ENCODE measurements around the gene FMNL3. TPM values are rescaled to one million over a fixed set of nuclear protein-coding genes. Genes with fewer than 3 reads are reported as not detected.

FMNL3 gene
- total and polyA plus RNA-seq, 8 donors, result 2.1 to 28.5 (median 8.3) TPM

DNA sequence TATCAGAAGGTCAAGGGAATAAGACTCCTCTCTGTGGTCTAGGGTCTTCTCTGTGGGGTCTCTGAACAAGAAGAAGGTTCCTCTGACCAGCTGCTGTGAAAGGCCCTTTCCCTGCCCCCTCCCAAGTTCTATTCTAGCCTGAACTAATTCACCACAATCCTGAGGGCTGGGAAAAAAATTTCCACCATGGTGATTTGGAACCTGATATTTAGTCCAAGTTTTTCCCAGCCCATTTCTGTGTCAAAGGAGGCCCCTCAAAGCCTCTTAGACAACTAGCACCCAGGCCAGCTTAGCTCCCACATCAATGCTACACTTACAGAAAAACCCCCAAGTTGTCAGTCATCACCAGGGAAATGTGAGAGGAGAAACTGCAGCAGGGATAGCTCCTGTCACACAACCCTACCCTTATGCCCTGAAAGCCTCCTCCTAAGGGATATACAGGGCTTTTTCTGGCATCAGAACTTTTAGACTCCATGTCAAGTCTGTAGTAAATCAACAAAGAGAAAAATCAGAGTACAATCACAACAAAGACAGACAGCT, 4.5 kb downstream of the FMNL3 start:
- no peaks in the 10 kb centered on the region for H3K9me3 ChIP-seq
- TF ChIP-seq POLR2A (IDR thresholded peaks at IDR 0.05) (no peak), EP300 (IDR thresholded peaks at IDR 0.05) (no peak), POLR2AphosphoS5 (IDR thresholded peaks at IDR 0.05) (no peak)
- TF ChIP-seq, protein P1, sequence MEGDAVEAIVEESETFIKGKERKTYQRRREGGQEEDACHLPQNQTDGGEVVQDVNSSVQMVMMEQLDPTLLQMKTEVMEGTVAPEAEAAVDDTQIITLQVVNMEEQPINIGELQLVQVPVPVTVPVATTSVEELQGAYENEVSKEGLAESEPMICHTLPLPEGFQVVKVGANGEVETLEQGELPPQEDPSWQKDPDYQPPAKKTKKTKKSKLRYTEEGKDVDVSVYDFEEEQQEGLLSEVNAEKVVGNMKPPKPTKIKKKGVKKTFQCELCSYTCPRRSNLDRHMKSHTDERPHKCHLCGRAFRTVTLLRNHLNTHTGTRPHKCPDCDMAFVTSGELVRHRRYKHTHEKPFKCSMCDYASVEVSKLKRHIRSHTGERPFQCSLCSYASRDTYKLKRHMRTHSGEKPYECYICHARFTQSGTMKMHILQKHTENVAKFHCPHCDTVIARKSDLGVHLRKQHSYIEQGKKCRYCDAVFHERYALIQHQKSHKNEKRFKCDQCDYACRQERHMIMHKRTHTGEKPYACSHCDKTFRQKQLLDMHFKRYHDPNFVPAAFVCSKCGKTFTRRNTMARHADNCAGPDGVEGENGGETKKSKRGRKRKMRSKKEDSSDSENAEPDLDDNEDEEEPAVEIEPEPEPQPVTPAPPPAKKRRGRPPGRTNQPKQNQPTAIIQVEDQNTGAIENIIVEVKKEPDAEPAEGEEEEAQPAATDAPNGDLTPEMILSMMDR (IDR thresholded peaks at IDR 0.05), result no peak
- peaks cover 0 to 67% (median 48%) of the 10 kb centered on the region in 4 donors for H3K4me1 ChIP-seq
- intact Hi-C loops (cut with DNase I; ENCODE audit: low total_unique reads), result no loop called here
- DNase-seq, result no peak
- peak overlapping the region in 3 of 5 donors; percentile 17 to 44 (median 26) for H3K27ac ChIP-seq
- H3K36me3 ChIP-seq, result no peaks in the 10 kb centered on the region
- no peak overlapping the region for H3K4me3 ChIP-seq
- H3K27me3 ChIP-seq, result no peaks in the 10 kb centered on the region

DNA sequence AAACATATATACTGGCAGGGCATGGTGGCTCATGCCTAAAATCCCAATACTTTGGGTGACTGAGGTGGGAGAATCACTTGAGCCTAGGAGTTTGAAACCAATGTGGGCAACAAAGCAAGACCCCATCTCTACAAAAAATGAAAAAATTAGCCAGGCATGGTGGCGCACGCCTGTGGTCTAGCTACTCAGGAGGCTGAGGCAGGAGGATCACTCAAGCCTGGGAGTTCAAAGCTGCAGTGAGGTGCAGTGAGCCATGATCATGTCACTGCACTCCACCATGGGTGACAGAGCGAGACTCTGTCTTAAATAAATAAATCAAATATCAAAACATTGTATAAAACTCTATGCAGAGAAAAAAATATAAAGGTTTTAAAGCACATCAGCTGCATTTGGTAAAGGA, 5.2 kb downstream of the FMNL3 start:
- Histone ChIP-seq H3K4me1 (peaks cover 0 to 64% (median 44%) of the 10 kb centered on the region in 4 donors), H3K4me3 (no peak overlapping the region), H3K36me3 (no peaks in the 10 kb centered on the region), H3K27me3 (no peaks in the 10 kb centered on the region), H3K27ac (peak overlapping the region in 1 of 5 donors; percentile 44), H3K9me3 (no peaks in the 10 kb centered on the region)
- intact Hi-C loops (cut with DNase I; ENCODE audit: low total_unique reads), result no loop called here
- DNase-seq, result no peak
- WGBS, 5 donors, result 90 to 96% (median 93%) methylated on average over 3 of the region's 3 CpGs
- TF ChIP-seq POLR2AphosphoS5 (IDR thresholded peaks at IDR 0.05), result no peak
- TF ChIP-seq POLR2A (IDR thresholded peaks at IDR 0.05), result no peak
- TF ChIP-seq, protein P1 (IDR thresholded peaks at IDR 0.05), result no peak
- TF ChIP-seq EP300 (IDR thresholded peaks at IDR 0.05), result no peak

DNA sequence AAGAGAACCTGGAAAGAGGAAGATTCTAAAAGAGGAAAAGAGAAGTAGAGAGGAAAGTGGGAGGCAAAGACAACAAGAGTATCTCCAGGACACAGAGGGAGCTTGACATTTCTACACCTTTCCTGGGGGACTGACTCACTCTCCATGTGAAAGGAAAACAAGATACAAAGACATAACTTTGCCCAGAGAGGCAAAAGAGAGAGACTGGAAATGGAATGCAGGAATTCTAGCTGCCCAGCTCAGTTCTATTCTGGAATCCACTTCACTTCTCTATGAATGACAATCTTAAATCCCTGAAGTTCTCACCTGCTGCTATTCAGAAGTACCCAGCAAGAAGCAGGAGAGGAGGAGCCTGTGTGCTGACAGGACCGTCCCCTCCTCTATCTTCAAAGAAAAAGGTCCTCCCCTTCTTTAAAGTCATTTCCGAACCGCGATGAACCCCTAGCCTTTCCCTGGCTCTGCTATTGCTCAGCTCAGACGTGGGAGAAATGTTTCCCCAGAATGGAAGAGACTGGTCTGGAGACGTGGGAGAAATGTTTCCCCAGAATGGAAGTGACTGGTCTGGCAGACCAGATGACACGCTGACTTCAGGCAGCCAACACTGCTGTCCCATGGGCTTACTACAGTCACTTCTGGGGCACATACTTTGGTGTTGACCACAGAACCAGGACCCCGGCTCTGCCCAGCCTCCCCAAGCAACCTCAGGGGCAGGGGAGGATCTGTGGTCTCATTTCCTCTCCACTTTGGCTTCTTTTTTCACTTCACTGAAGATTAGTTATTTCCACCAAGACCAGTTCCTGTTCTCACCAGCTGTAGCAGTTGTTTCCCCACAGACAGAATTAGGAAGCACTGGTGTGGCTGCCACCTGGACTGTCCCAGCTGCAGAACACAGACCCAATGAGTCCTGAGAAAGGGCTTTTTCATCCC, 8.3 kb downstream of the FMNL3 start:
- H3K36me3 ChIP-seq, result no peaks in the 10 kb centered on the region
- H3K4me1 ChIP-seq, result peaks cover 0 to 35% (median 25%) of the 10 kb centered on the region in 4 donors
- no peak for TF ChIP-seq EP300 (IDR thresholded peaks at IDR 0.05)
- no peak for TF ChIP-seq POLR2A (IDR thresholded peaks at IDR 0.05)
- TF ChIP-seq, protein P1 (IDR thresholded peaks at IDR 0.05), result no peak
- TF ChIP-seq POLR2AphosphoS5 (IDR thresholded peaks at IDR 0.05), result no peak
- H3K4me3 ChIP-seq, result peak overlapping the region in 2 of 4 donors; percentile 5 to 7
- H3K27me3 ChIP-seq, result no peaks in the 10 kb centered on the region
- intact Hi-C loops (cut with DNase I; ENCODE audit: low total_unique reads), result no loop called here
- no peaks in the 10 kb centered on the region for H3K9me3 ChIP-seq
- H3K27ac ChIP-seq, result peak overlapping the region; percentile 42 to 76 (median 61)
- 21 to 45% (median 38%) methylated on average over 8 of the region's 8 CpGs for WGBS, 5 donors
- peak in 1 of 2 donors; percentile 53 for DNase-seq

DNA sequence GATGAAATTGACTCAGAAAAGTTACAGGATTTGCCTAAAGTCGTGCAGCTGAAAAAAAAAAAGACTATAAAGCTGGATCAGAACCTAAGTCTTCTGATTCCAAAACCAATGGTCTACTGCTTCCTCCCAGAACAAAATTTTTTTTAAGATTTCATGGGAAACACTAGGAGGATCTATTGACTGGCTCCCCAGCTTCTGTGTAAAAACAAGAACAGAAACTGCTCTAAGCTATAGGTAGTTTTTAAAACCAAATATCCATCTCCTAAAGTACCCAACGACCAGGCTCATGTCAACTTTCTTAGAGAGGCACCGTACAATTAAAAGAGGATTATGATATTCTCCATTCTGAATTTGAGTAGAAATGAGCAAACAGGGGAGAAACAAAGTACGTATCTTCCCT, 9.4 kb downstream of the FMNL3 start:
- no peaks in the 10 kb centered on the region for H3K27me3 ChIP-seq
- no peak for DNase-seq
- WGBS, 5 donors, result 76 to 85% (median 79%) methylated on average over 4 of the region's 4 CpGs
- TF ChIP-seq, protein P1 (IDR thresholded peaks at IDR 0.05), result no peak
- no peak for TF ChIP-seq POLR2A (IDR thresholded peaks at IDR 0.05)
- TF ChIP-seq POLR2AphosphoS5 (IDR thresholded peaks at IDR 0.05), result no peak
- no peak for TF ChIP-seq EP300 (IDR thresholded peaks at IDR 0.05)
- peak overlapping the region in 1 of 5 donors; percentile 76 for H3K27ac ChIP-seq
- no peak overlapping the region for H3K4me3 ChIP-seq
- H3K4me1 ChIP-seq, result peaks cover 0 to 27% (median 21%) of the 10 kb centered on the region in 4 donors
- intact Hi-C loops (cut with DNase I; ENCODE audit: low total_unique reads), result no loop called here
- no peaks in the 10 kb centered on the region for H3K9me3 ChIP-seq
- H3K36me3 ChIP-seq, result no peaks in the 10 kb centered on the region
